Naive thymus-derived CD4-positive, alpha-beta T cell (primary cell): Measurements from ENCODE around the gene SHANK1. TPM values are rescaled to one million over a fixed set of nuclear protein-coding genes. Genes with fewer than 3 reads are reported as not detected.
"Not testable (repeated sequence)": the region's sequence is repeated elsewhere in the genome, so short reads cannot be mapped to it uniquely, and the experiment has no call there.

Experiments used
- ATAC-seq: fragments of 150-1000 bp; cut with Tn5 transposase; 2 replicates; pipeline ENCODE4 v1.10.0; 2021; ENCODE audit warnings: mild to moderate bottlenecking, moderate library complexity
- CTCF ChIA-PET: fragments of 350-600 bp; sonication (Branson Sonifier 250); formaldehyde crosslinking; loops from one replicate; lab custom pipeline; 2021; ENCODE audit warnings: antibody characterized with exemption; lab: Charles Lee
- POLR2A ChIA-PET: fragments of 350-600 bp; sonication (Branson Sonifier 250); formaldehyde crosslinking; loops from one replicate; lab custom pipeline; 2021; ENCODE audit warnings: antibody characterized with exemption, inconsistent platforms; lab: Charles Lee
- DNase-seq, 9 donors: peaks; one replicate each; pipeline versions ENCODE4 v3.0.0 to v3.0.0-alpha.2; 2020 to 2022; ENCODE audit warnings: mixed read lengths in 1 of 9
- H3K27ac ChIP-seq: one replicate; pipeline ENCODE4 v1.7.0; 2013; ENCODE audit warnings: mild to moderate bottlenecking, low read depth, low read length, moderate library complexity
- H3K27me3 ChIP-seq, 2 donors: one replicate each; pipeline ENCODE4 v1.7.0; 2013; ENCODE audit warnings: low read length in 2 of 2, mild to moderate bottlenecking in 2 of 2, moderate library complexity in 2 of 2; ENCODE audit not compliant: control insufficient read depth in 2 of 2, insufficient read depth in 2 of 2
- H3K36me3 ChIP-seq, 3 experiments: 1 replicate in 2 of 3; 2 replicates in 1 of 3; pipeline ENCODE4 v1.7.0; 2013; ENCODE audit warnings: low read length in 3 of 3, mild to moderate bottlenecking in 3 of 3, moderate library complexity in 1 of 3; ENCODE audit not compliant: insufficient read depth in 3 of 3, control insufficient read depth in 2 of 3
- H3K4me1 ChIP-seq, 2 donors: one replicate each; pipeline ENCODE4 v1.7.0; 2013; ENCODE audit warnings: low read length in 2 of 2, mild to moderate bottlenecking in 2 of 2, moderate library complexity in 1 of 2; ENCODE audit not compliant: control insufficient read depth in 2 of 2, insufficient read depth in 2 of 2
- H3K4me3 ChIP-seq: 2 replicates; pipeline ENCODE4 v1.7.0; 2013; ENCODE audit warnings: mild to moderate bottlenecking, low read length
- H3K9me3 ChIP-seq, 3 experiments: 1 replicate in 2 of 3; 2 replicates in 1 of 3; pipeline ENCODE4 v1.7.0; 2013; ENCODE audit warnings: low read length in 3 of 3; ENCODE audit not compliant: control insufficient read depth in 2 of 3
- H3K27ac Mint-ChIP-seq, 9 donors: one replicate each; pipeline ENCODE4 v1.8.0; 2020 to 2022; ENCODE audit warnings: mixed read lengths in 9 of 9, mild to moderate bottlenecking in 8 of 9, moderate library complexity in 5 of 9, inconsistent platforms in 2 of 9
- H3K27me3 Mint-ChIP-seq, 5 donors: one replicate each; pipeline ENCODE4 v1.8.0; 2021 to 2022; ENCODE audit warnings: mixed read lengths in 5 of 5, mild to moderate bottlenecking in 1 of 5
- H3K36me3 Mint-ChIP-seq, 5 donors: one replicate each; pipeline ENCODE4 v1.8.0; 2020 to 2022; ENCODE audit warnings: mixed read lengths in 5 of 5, mild to moderate bottlenecking in 3 of 5, inconsistent platforms in 1 of 5
- H3K4me1 Mint-ChIP-seq, 7 donors: one replicate each; pipeline ENCODE4 v1.8.0; 2020 to 2022; ENCODE audit warnings: mixed read lengths in 7 of 7, mild to moderate bottlenecking in 3 of 7, inconsistent platforms in 1 of 7
- H3K4me3 Mint-ChIP-seq, 10 donors: one replicate each; pipeline ENCODE4 v1.8.0; 2020 to 2022; ENCODE audit warnings: mild to moderate bottlenecking in 10 of 10, mixed read lengths in 10 of 10, moderate library complexity in 6 of 10, inconsistent platforms in 2 of 10
- H3K9me3 Mint-ChIP-seq, 11 donors: one replicate each; pipeline ENCODE4 v1.8.0; 2020 to 2022; ENCODE audit warnings: mixed read lengths in 11 of 11, mild to moderate bottlenecking in 4 of 11, inconsistent platforms in 1 of 11, moderate library complexity in 1 of 11
- intact Hi-C, 2 donors: fragments of 100-400 bp; cut with micrococcal nuclease; formaldehyde crosslinking; loops; one replicate each; pipeline ENCODE4 v1.15.1; 2023
- polyA plus RNA-seq, 2 donors: library from polyadenylated mRNA; unstranded; fragments of 300-500 nt; fragmentation: Illumina TruSeq; gene quantifications; one replicate each; pipeline ENCODE4 v1.2.3, GENCODE V29; 2021
- total RNA-seq, 6 experiments: library from RNA in 5 of 6; stranded (reverse) in 5 of 6; gene quantifications; 1 replicate in 5 of 6; 2 replicates in 1 of 6; pipeline ENCODE4 v1.2.3 and lab custom pipeline; 2021 to 2026

The SHANK1 gene
- total and polyA plus RNA-seq, 7 experiments from 2014 or later, result 0.64 to 0.69 TPM; not detected in 5

GRCh38 chr19:50747141-50747540 is 27.5 kb upstream of the SHANK1 start:
- intact Hi-C loops, H3K4me3 ChIP-seq, H3K27me3 ChIP-seq, H3K4me3 Mint-ChIP-seq, H3K27ac ChIP-seq, DNase-seq, POLR2A ChIA-PET, H3K4me1 ChIP-seq, H3K27ac Mint-ChIP-seq, H3K36me3 Mint-ChIP-seq, H3K36me3 ChIP-seq, H3K9me3 ChIP-seq, CTCF ChIA-PET, ATAC-seq, H3K4me1 Mint-ChIP-seq, H3K9me3 Mint-ChIP-seq: not testable (repeated sequence)
- peaks cover 0 to 36% (median 12%) of the 10 kb centered on the region in 5 donors for H3K27me3 Mint-ChIP-seq

- Histone ChIP-seq H3K9me3 (no peaks in the 10 kb centered on the region), H3K4me3 (no peak overlapping the region), H3K27ac (no peak overlapping the region), H3K36me3 (no peaks in the 10 kb centered on the region), H3K27me3 (no peaks in the 10 kb centered on the region), H3K4me1 (no peaks in the 10 kb centered on the region)
- no peak overlapping the region for H3K4me3 Mint-ChIP-seq
- H3K36me3 Mint-ChIP-seq, result no peaks in the 10 kb centered on the region
- DNase-seq, result no peak
- peaks cover 0 to 2% (median 0%) of the 10 kb centered on the region in 11 donors for H3K9me3 Mint-ChIP-seq
- peaks cover 7 to 50% (median 19%) of the 10 kb centered on the region in 5 donors for H3K27me3 Mint-ChIP-seq
- H3K27ac Mint-ChIP-seq, result no peak overlapping the region
- H3K4me1 Mint-ChIP-seq, result no peaks in the 10 kb centered on the region
- intact Hi-C loops, result no loop called here
- ChIA-PET POLR2A (no interaction called here), CTCF (no interaction called here)
- no peak for ATAC-seq
Measured at GRCh38 chr19:50745221-50745620, 25.6 kb upstream of the SHANK1 start.

- H3K4me3 Mint-ChIP-seq, result no peak overlapping the region
Measured at GRCh38 chr19:50743537-50743936, 23.9 kb upstream of the SHANK1 start.

GRCh38 chr19:50741179-50741933 is 21.8 kb upstream of the SHANK1 start:
- ATAC-seq (no peak), DNase-seq (no peak)
- POLR2A ChIA-PET, result no interaction called here
- intact Hi-C loops, result no loop called here
- H3K4me1 Mint-ChIP-seq, result no peaks in the 10 kb centered on the region
- Histone ChIP-seq H3K4me3 (no peak overlapping the region), H3K9me3 (no peaks in the 10 kb centered on the region), H3K27me3 (no peaks in the 10 kb centered on the region), H3K27ac (no peak overlapping the region), H3K4me1 (no peaks in the 10 kb centered on the region), H3K36me3 (no peaks in the 10 kb centered on the region)
- H3K4me3 Mint-ChIP-seq, result no peak overlapping the region
- no peaks in the 10 kb centered on the region for H3K36me3 Mint-ChIP-seq
- peaks cover 20 to 71% (median 43%) of the 10 kb centered on the region in 5 donors for H3K27me3 Mint-ChIP-seq
- H3K9me3 Mint-ChIP-seq, result peaks cover 0 to 5% (median 0%) of the 10 kb centered on the region in 11 donors
- CTCF ChIA-PET, result no interaction called here
- no peak overlapping the region for H3K27ac Mint-ChIP-seq

More at GRCh38 chr19:50743537-50743936, 23.9 kb upstream of the SHANK1 start:
- intact Hi-C loops, result no loop called here
- no peak overlapping the region for H3K27ac Mint-ChIP-seq
- ATAC-seq, result no peak
- CTCF ChIA-PET, result no interaction called here
- H3K4me3 ChIP-seq, result no peak overlapping the region
- POLR2A ChIA-PET, result no interaction called here
- no peaks in the 10 kb centered on the region for H3K36me3 Mint-ChIP-seq
- H3K4me1 Mint-ChIP-seq, result no peaks in the 10 kb centered on the region
- DNase-seq, result no peak
- H3K27me3 ChIP-seq, result no peaks in the 10 kb centered on the region
- peaks cover 0 to 5% (median 0%) of the 10 kb centered on the region in 11 donors for H3K9me3 Mint-ChIP-seq
- H3K27me3 Mint-ChIP-seq, result peaks cover 16 to 61% (median 33%) of the 10 kb centered on the region in 5 donors
- no peaks in the 10 kb centered on the region for H3K9me3 ChIP-seq
- no peaks in the 10 kb centered on the region for H3K4me1 ChIP-seq
- no peak overlapping the region for H3K27ac ChIP-seq
- no peaks in the 10 kb centered on the region for H3K36me3 ChIP-seq

- H3K9me3 Mint-ChIP-seq, result peaks cover 0 to 4% (median 0%) of the 10 kb centered on the region in 11 donors
- ChIA-PET POLR2A (no interaction called here), CTCF (interaction anchor here (0.6 kb wide), 1 partner anchor 15 kb away, joined by 3 read pairs; no protein-coding TSS in a partner anchor)
- Histone ChIP-seq H3K27me3 (no peaks in the 10 kb centered on the region), H3K27ac (no peak overlapping the region), H3K36me3 (no peaks in the 10 kb centered on the region), H3K4me1 (no peaks in the 10 kb centered on the region), H3K4me3 (no peak overlapping the region), H3K9me3 (no peaks in the 10 kb centered on the region)
- ATAC-seq (no peak), DNase-seq (no peak)
- H3K27me3 Mint-ChIP-seq, result peaks cover 23 to 67% (median 52%) of the 10 kb centered on the region in 5 donors
- H3K36me3 Mint-ChIP-seq, result no peaks in the 10 kb centered on the region
- no peaks in the 10 kb centered on the region for H3K4me1 Mint-ChIP-seq
- no peak overlapping the region for H3K4me3 Mint-ChIP-seq
- intact Hi-C loops, result no loop called here
- H3K27ac Mint-ChIP-seq, result no peak overlapping the region
Measured at GRCh38 chr19:50739914-50740426, 20.4 kb upstream of the SHANK1 start.

- no peak overlapping the region for H3K27ac Mint-ChIP-seq
- Histone ChIP-seq H3K4me3 (no peak overlapping the region), H3K27me3 (no peaks in the 10 kb centered on the region), H3K36me3 (no peaks in the 10 kb centered on the region), H3K9me3 (no peaks in the 10 kb centered on the region), H3K4me1 (no peaks in the 10 kb centered on the region), H3K27ac (no peak overlapping the region)
- CTCF ChIA-PET, result no interaction called here
- peaks cover 0 to 2% (median 0%) of the 10 kb centered on the region in 11 donors for H3K9me3 Mint-ChIP-seq
- H3K36me3 Mint-ChIP-seq, result no peaks in the 10 kb centered on the region
- no peaks in the 10 kb centered on the region for H3K4me1 Mint-ChIP-seq
- H3K27me3 Mint-ChIP-seq, result peaks cover 23 to 65% (median 49%) of the 10 kb centered on the region in 5 donors
- POLR2A ChIA-PET, result no interaction called here
- H3K4me3 Mint-ChIP-seq, result no peak overlapping the region
- intact Hi-C loops, result no loop called here
- no peak for ATAC-seq
- no peak for DNase-seq
Measured at GRCh38 chr19:50739132-50739913, 19.7 kb upstream of the SHANK1 start.
